Measurements from ENCODE around the gene SLTM.
A peak's percentile ranks its signal among the peaks of the same experiment; 100 is the strongest.
"Not testable (repeated sequence)": the region's sequence is repeated elsewhere in the genome, so short reads cannot be mapped to it uniquely, and the experiment has no call there.

SLTM gene

DNA sequence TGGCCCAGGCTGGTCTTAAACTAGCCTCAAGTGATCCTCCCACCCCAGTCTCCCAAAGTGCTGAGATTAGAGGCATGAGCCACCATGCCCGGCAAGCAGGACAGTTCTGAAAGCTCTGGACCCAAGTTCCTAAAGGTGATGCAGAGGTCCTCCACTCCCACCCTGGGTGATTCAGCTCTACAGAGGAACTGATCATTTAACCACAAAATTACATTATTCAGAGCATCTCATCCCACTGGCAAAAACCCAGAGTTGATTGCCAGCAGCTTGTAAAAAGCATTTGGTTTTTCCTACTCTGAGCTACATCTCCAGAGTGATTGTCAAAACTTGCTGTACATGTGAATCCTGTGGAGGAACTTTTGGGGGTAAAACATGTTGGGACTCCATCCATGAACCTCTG lies 60.2 kb downstream of the SLTM start:
- Histone ChIP-seq H3K4me1 (ENCODE audit: control insufficient read depth in 1 of 2, insufficient read depth in 2 of 2, low read length in 2 of 2) (no peaks in the 10 kb centered on the region), H3K36me3 (ENCODE audit: control insufficient read depth in 1 of 2, insufficient read depth in 2 of 2, low read length in 2 of 2) (peaks cover 6 to 19% of the 10 kb centered on the region in 2 donors), H3K9me3 (ENCODE audit: control insufficient read depth in 1 of 2, low read length in 2 of 2) (no peaks in the 10 kb centered on the region), H3K27ac (ENCODE audit: low read length) (no peak overlapping the region), H3K4me3 (ENCODE audit: low read depth in 1 of 2, low read length in 2 of 2) (no peak overlapping the region), H3K27me3 (ENCODE audit: low read depth, low read length) (no peaks in the 10 kb centered on the region)

DNA sequence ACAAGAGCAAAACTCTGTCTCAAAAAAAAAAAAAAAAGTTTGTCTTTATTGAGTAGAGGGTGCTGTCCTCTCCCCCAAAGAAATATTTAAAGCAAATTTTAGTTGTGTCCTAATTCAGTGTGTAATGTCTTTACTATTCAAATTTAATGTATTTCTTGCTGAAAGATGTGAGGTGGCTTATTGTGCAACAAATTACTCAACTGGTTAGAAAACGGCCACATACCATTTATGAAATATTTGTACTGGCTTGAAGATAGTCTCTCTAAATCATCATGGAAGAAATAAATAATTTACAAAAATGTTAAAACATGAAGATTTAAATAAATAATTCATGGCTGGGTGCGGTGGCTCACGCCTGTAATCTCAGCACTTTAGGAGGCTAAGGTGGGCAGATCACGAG lies 63.0 kb downstream of the SLTM start:
- no peaks in the 10 kb centered on the region for H3K9me3 ChIP-seq (ENCODE audit: control insufficient read depth in 1 of 2, low read length in 2 of 2)
- H3K4me3 ChIP-seq (ENCODE audit: low read depth in 1 of 2, low read length in 2 of 2) = no peak overlapping the region
- H3K36me3 ChIP-seq (ENCODE audit: control insufficient read depth in 1 of 2, insufficient read depth in 2 of 2, low read length in 2 of 2) = no peaks in the 10 kb centered on the region
- H3K4me1 ChIP-seq (ENCODE audit: control insufficient read depth in 1 of 2, insufficient read depth in 2 of 2, low read length in 2 of 2) = no peaks in the 10 kb centered on the region
- H3K27ac ChIP-seq (ENCODE audit: low read length) = no peak overlapping the region
- no peaks in the 10 kb centered on the region for H3K27me3 ChIP-seq (ENCODE audit: low read depth, low read length)

DNA sequence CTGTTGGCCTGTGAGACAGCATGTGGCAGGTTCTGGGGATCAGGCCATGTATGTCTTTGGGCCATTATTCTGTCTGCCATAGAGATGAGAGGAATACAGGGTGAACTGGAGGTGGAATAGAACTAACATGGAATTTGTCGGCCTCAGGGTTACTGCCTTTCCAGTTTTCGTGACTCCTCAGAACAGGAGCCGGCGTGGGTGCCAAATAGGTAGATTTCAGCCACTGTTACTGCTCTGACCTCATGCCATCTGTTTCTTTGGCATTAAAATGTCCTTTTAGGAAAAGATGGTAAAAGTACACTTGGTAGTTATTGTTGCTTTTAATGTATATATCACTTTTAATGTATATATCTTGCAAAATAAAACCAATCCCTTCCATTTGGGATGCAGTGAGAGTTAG lies 65.6 kb downstream of the SLTM start:
- no peaks in the 10 kb centered on the region for H3K9me3 ChIP-seq (ENCODE audit: control insufficient read depth in 1 of 2, low read length in 2 of 2)
- no peak overlapping the region for H3K4me3 ChIP-seq (ENCODE audit: low read depth in 1 of 2, low read length in 2 of 2)
- H3K4me1 ChIP-seq (ENCODE audit: control insufficient read depth in 1 of 2, insufficient read depth in 2 of 2, low read length in 2 of 2) = peaks cover 3 to 6% of the 10 kb centered on the region in 2 donors
- no peak overlapping the region for H3K27ac ChIP-seq (ENCODE audit: low read length)
- no peaks in the 10 kb centered on the region for H3K27me3 ChIP-seq (ENCODE audit: low read depth, low read length)
- H3K36me3 ChIP-seq (ENCODE audit: control insufficient read depth in 1 of 2, insufficient read depth in 2 of 2, low read length in 2 of 2) = no peaks in the 10 kb centered on the region

DNA sequence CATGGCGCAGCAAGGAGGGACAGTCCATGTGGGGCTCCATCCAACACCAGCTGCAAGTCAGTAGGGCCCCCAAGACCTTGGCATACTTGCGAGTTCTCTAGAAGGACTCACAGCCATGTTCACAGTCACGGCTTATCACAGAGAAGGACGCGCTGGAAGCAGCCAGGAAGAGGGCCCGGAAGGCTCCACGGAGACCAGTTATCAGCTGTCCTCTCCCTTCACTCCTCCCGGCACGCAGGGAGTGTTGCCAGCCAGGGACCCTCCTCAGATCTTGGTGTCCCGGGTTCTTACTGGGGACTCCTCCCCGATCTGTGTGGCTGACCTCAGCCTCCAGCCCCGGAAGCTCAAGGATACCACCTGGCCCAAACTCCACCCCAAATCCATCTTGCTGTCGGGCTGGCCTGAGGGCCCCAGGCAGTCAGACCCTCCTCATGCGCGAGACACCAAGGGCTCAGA lies 68.0 kb downstream of the SLTM start:
- peak overlapping the region; percentile 63 for H3K27ac ChIP-seq (ENCODE audit: low read length)
- no peaks in the 10 kb centered on the region for H3K9me3 ChIP-seq (ENCODE audit: control insufficient read depth in 1 of 2, low read length in 2 of 2)
- no peaks in the 10 kb centered on the region for H3K36me3 ChIP-seq (ENCODE audit: control insufficient read depth in 1 of 2, insufficient read depth in 2 of 2, low read length in 2 of 2)
- H3K4me1 ChIP-seq (ENCODE audit: control insufficient read depth in 1 of 2, insufficient read depth in 2 of 2, low read length in 2 of 2) = peaks cover 3 to 6% of the 10 kb centered on the region in 2 donors
- H3K4me3 ChIP-seq (ENCODE audit: low read depth in 1 of 2, low read length in 2 of 2) = peak overlapping the region; percentile 57 to 67
- H3K27me3 ChIP-seq (ENCODE audit: low read depth, low read length) = no peaks in the 10 kb centered on the region

DNA sequence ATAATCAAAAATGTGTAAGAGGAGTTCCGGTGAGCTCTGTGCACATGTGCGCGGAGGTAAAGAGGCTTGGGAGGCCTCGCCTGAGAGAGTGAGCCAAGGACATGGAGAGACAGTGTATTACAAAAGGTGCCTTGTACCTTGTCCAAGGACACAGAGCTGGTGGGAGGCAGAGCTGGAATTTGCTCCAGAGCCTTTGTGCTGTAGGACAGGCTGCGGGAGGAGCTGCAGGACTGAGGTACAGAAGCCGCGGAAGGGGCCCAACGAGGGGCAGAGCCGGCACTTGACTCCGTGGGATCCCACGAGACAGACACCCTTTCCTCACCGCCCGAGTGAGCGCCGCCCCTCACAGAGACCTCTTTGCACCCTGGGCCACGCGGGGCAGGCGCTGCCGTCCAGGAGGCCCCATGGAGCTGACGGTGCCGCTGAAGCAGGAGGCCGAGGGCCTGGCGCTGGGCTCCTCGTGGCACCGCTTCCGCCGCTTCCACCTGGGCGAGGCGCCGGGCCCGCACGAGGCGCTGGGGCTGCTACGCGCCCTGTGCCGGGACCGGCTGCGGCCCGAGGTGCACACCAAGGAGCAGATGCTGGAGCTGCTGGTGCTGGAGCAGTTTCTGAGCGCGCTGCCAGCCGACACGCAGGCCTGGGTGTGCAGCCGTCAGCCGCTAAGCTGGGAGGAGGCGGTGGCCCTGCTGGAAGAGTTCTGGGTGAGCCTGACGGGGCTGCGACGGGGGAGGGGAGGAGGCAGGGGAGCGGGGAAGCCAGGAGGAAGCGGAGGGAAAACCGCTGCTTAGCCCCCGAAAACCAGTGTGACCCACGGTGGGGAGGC lies 68.7 kb downstream of the SLTM start:
- Histone ChIP-seq H3K4me3 (ENCODE audit: low read depth in 1 of 2, low read length in 2 of 2) (peak overlapping the region; percentile 57 to 67), H3K36me3 (ENCODE audit: control insufficient read depth in 1 of 2, insufficient read depth in 2 of 2, low read length in 2 of 2) (no peaks in the 10 kb centered on the region), H3K9me3 (ENCODE audit: control insufficient read depth in 1 of 2, low read length in 2 of 2) (no peaks in the 10 kb centered on the region), H3K27ac (ENCODE audit: low read length) (peak overlapping the region; percentile 63), H3K4me1 (ENCODE audit: control insufficient read depth in 1 of 2, insufficient read depth in 2 of 2, low read length in 2 of 2) (peaks cover 3 to 6% of the 10 kb centered on the region in 2 donors), H3K27me3 (ENCODE audit: low read depth, low read length) (no peaks in the 10 kb centered on the region)

DNA sequence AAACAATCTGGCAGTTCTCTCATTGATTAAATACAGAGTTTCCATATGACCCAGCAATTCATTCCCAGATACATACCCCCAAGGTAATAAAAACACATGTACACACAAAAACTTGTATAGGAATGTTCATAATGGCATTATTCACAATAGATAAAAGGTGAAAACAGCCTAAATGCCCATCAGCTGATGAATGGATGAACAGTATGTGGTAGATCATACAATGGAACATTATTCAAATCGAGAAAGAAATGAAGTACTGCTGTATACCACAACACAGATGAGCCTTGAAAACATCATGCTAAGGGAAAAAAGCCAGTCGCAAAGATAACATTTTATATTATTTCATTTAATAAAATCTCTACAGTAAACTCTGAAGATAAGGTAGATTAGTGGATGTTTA lies 71.2 kb downstream of the SLTM start:
- H3K27me3 ChIP-seq (ENCODE audit: low read depth, low read length) = no peaks in the 10 kb centered on the region
- no peak overlapping the region for H3K4me3 ChIP-seq (ENCODE audit: low read depth in 1 of 2, low read length in 2 of 2)
- no peaks in the 10 kb centered on the region for H3K36me3 ChIP-seq (ENCODE audit: control insufficient read depth in 1 of 2, insufficient read depth in 2 of 2, low read length in 2 of 2)
- no peaks in the 10 kb centered on the region for H3K9me3 ChIP-seq (ENCODE audit: control insufficient read depth in 1 of 2, low read length in 2 of 2)
- H3K4me1 ChIP-seq (ENCODE audit: control insufficient read depth in 1 of 2, insufficient read depth in 2 of 2, low read length in 2 of 2) = peaks cover 3 to 6% of the 10 kb centered on the region in 2 donors
- no peak overlapping the region for H3K27ac ChIP-seq (ENCODE audit: low read length)

DNA sequence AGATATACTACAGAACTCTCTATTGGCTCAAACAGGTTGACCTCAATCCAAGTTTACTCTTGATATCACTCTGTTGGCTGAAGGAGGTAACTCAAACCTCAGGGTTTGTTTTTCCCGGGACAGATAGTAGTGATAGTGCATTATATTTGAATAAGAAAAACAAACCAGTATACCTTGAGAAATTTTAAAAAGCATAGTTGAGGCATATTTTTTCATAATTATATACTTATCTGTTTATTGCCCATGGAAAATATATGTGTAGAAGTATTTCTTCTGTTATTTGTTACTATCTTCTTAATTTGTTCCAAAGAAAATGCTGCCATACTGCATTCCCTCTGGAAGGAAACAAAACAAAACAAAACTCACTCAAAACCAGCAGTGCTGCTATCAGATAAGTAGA lies 76.9 kb downstream of the SLTM start:
- not testable (repeated sequence) for H3K27ac ChIP-seq (ENCODE audit: low read length); H3K4me3 ChIP-seq (ENCODE audit: low read depth in 1 of 2, low read length in 2 of 2); H3K9me3 ChIP-seq (ENCODE audit: control insufficient read depth in 1 of 2, low read length in 2 of 2); H3K27me3 ChIP-seq (ENCODE audit: low read depth, low read length); H3K4me1 ChIP-seq (ENCODE audit: control insufficient read depth in 1 of 2, insufficient read depth in 2 of 2, low read length in 2 of 2); H3K36me3 ChIP-seq (ENCODE audit: control insufficient read depth in 1 of 2, insufficient read depth in 2 of 2, low read length in 2 of 2)

DNA sequence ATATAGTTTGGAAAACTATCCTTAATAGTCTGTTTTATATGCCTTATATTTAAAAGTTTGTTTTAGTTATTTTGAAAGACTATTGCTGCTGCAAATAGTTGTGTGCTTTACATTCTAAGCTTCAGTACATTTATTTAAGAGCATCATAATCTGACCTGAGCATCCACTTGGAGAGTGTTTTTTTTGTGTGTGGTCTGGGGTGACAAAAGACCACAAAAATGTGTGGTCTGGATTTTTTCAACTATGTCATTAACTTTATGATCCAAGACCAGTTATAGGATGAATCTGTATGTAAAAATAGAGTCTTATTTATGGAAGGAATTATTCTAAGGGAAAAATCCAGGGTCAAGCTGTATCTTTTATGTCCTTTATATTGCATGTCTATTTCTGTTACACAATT lies 77.4 kb downstream of the SLTM start:
- Histone ChIP-seq H3K27me3 (ENCODE audit: low read depth, low read length) (no peaks in the 10 kb centered on the region), H3K9me3 (ENCODE audit: control insufficient read depth in 1 of 2, low read length in 2 of 2) (no peaks in the 10 kb centered on the region), H3K4me1 (ENCODE audit: control insufficient read depth in 1 of 2, insufficient read depth in 2 of 2, low read length in 2 of 2) (no peaks in the 10 kb centered on the region), H3K36me3 (ENCODE audit: control insufficient read depth in 1 of 2, insufficient read depth in 2 of 2, low read length in 2 of 2) (peaks cover 0 to 6% of the 10 kb centered on the region in 2 donors), H3K4me3 (ENCODE audit: low read depth in 1 of 2, low read length in 2 of 2) (no peak overlapping the region), H3K27ac (ENCODE audit: low read length) (no peak overlapping the region)

DNA sequence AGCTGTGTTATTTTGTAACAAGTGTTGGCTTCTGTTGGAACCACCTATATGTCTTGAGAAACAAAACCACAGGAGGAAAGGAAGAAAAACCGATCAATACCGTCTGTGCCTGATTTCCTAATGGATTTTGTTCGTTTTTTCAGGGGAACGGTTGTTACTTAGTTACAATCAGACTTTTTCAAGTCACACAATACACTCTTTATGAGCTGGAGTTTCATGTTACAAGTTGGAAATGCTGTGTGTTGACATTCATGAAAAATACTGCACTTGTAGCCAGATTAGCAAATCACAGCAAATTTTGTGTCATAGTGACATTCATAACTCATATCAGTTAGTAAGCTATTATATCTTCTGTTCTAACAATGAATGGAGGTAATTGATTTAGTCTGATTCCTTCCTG lies 78.9 kb downstream of the SLTM start:
- H3K27me3 ChIP-seq (ENCODE audit: low read depth, low read length) = no peaks in the 10 kb centered on the region
- no peak overlapping the region for H3K27ac ChIP-seq (ENCODE audit: low read length)
- no peak overlapping the region for H3K4me3 ChIP-seq (ENCODE audit: low read depth in 1 of 2, low read length in 2 of 2)
- H3K4me1 ChIP-seq (ENCODE audit: control insufficient read depth in 1 of 2, insufficient read depth in 2 of 2, low read length in 2 of 2) = no peaks in the 10 kb centered on the region
- no peaks in the 10 kb centered on the region for H3K9me3 ChIP-seq (ENCODE audit: control insufficient read depth in 1 of 2, low read length in 2 of 2)
- H3K36me3 ChIP-seq (ENCODE audit: control insufficient read depth in 1 of 2, insufficient read depth in 2 of 2, low read length in 2 of 2) = peaks cover 0 to 6% of the 10 kb centered on the region in 2 donors

DNA sequence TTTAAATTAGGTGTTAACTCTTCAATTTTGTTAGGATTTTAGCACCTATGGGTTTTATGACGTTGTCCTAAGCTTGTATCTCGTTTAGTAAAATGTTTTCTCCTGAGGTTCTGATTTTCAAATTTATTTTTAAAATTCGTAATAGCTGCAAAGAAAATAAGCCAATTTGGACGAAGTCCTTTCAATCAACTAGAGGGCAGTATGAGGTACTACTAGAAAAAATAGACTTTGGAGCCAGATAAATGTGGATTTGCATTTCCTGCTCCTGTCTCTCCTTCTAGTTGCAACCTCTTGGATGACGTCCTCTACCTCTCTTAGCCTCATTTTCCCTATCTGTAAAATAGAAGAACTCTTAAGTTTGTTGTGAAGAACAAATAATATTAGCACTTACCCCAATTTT lies 81.1 kb downstream of the SLTM start:
- no peak overlapping the region for H3K27ac ChIP-seq (ENCODE audit: low read length)
- no peaks in the 10 kb centered on the region for H3K4me1 ChIP-seq (ENCODE audit: control insufficient read depth in 1 of 2, insufficient read depth in 2 of 2, low read length in 2 of 2)
- no peak overlapping the region for H3K4me3 ChIP-seq (ENCODE audit: low read depth in 1 of 2, low read length in 2 of 2)
- H3K9me3 ChIP-seq (ENCODE audit: control insufficient read depth in 1 of 2, low read length in 2 of 2) = no peaks in the 10 kb centered on the region
- peaks cover 7 to 13% of the 10 kb centered on the region in 2 donors for H3K36me3 ChIP-seq (ENCODE audit: control insufficient read depth in 1 of 2, insufficient read depth in 2 of 2, low read length in 2 of 2)
- no peaks in the 10 kb centered on the region for H3K27me3 ChIP-seq (ENCODE audit: low read depth, low read length)

DNA sequence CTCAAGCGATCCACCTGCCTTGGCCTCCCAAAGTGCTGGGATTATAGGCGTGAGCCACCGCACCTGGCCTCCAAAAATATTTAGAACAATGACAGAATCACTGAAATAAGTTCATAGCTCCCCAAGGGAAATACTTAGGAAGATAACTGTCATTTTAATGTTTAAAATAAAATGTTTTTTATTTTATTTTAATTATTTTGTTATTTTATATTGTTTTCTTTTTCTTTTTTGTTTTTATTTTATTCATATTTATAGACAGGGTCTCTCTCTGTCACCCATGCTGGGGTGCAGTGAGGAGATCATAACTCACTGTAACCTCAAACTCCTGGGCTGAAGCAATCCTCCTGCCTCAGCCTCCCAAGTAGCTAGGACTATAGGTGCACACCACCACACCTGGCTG lies 82.3 kb downstream of the SLTM start:
- not testable (repeated sequence) for H3K9me3 ChIP-seq (ENCODE audit: control insufficient read depth in 1 of 2, low read length in 2 of 2); H3K4me1 ChIP-seq (ENCODE audit: control insufficient read depth in 1 of 2, insufficient read depth in 2 of 2, low read length in 2 of 2); H3K27me3 ChIP-seq (ENCODE audit: low read depth, low read length); H3K27ac ChIP-seq (ENCODE audit: low read length); H3K4me3 ChIP-seq (ENCODE audit: low read depth in 1 of 2, low read length in 2 of 2)
- H3K36me3 ChIP-seq (ENCODE audit: control insufficient read depth in 1 of 2, insufficient read depth in 2 of 2, low read length in 2 of 2) = peaks cover 7 to 20% of the 10 kb centered on the region in 2 donors
